Measurements from ENCODE around the gene DERL3.

Gene DERL3

DNA sequence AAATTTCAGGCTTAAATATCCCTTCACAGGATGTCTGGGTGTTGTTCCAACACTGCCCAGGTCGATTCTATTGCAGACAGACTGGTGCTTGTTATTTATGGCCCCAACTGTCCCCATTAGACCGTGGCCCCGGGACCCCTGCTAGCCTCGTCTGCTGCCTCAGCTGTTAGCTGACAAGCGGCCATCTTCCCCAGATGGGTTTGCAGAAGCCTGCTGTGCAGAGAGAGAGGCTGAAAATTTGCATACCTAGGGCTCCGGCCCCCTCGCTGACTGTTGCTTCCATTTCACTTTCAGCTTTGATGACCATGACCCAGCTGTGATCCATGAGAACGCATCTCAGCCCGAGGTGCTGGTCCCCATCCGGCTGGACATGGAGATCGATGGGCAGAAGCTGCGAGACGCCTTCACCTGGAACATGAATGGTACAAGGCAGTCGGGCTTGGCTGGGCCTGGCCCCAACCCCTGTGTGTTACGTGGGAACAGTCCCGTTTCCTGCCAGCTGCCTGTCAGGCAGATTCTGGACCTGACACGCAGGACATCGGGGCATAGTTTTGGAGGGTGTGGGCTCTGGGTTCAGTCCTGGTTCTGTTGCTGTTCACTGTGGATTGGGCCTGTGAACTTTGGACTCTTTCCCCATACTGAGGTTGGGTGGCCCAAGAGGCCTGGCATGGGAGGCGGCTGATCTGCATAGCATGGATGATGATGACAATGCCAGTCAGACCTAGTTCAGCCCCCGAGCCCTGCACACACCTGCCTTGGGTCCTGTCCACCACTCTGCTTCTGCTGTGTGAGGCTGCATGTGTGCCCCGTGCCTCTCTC is 35.6 kb downstream of the DERL3 start:
- Histone ChIP-seq H3K36me3 (peaks cover 79% of the 10 kb centered on the region), H3K27me3 (no peaks in the 10 kb centered on the region), H3K4me3 (ENCODE audit: low read depth, low read length) (no peak overlapping the region), H3K4me1 (no peaks in the 10 kb centered on the region), H3K9me3 (no peaks in the 10 kb centered on the region)
- DNase-seq: no peak
- TF ChIP-seq CTCF (IDR thresholded peaks at IDR 0.05; ENCODE audit: low read depth, low read length): no peak

DNA sequence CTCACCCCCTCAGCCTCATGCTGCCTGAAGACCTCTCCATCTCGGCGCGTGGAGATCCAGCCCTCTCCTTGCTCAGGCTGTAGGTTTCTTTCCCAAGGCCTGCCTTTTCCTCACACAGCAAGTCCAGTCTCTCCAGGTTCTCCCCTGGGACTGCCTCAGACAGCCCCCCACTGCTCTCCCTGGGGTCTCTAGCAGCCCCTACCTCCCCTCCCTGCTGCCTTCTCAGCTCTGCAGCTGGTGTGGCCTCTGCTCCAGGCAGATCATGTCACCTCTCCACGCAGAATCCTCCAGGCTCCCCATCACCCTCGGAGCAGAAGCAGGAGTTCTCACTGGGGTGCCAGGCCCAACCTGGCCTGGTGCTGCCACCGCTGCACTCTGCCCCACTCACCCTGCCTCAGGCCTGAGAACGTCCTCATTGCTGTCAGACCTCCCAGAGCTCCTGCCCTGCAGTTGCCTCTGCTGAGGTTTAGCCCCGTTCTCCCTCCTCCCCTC is 36.9 kb downstream of the DERL3 start:
- Histone ChIP-seq H3K4me1 (no peaks in the 10 kb centered on the region), H3K4me3 (ENCODE audit: low read depth, low read length) (no peak overlapping the region), H3K9me3 (no peaks in the 10 kb centered on the region), H3K27me3 (no peaks in the 10 kb centered on the region), H3K36me3 (peaks cover 80% of the 10 kb centered on the region)
- no peak for TF ChIP-seq CTCF (IDR thresholded peaks at IDR 0.05; ENCODE audit: low read depth, low read length)
- DNase-seq: no peak

- H3K36me3 ChIP-seq: peaks cover 78% of the 10 kb centered on the region
- DNase-seq: no peak
- no peaks in the 10 kb centered on the region for H3K4me1 ChIP-seq
- no peak overlapping the region for H3K4me3 ChIP-seq (ENCODE audit: low read depth, low read length)
- H3K27me3 ChIP-seq: no peaks in the 10 kb centered on the region
- no peaks in the 10 kb centered on the region for H3K9me3 ChIP-seq
- TF ChIP-seq CTCF (IDR thresholded peaks at IDR 0.05; ENCODE audit: low read depth, low read length): no peak
Observed at GRCh38 chr22:23801238-23801821, 37.5 kb downstream of the DERL3 start.

DNA sequence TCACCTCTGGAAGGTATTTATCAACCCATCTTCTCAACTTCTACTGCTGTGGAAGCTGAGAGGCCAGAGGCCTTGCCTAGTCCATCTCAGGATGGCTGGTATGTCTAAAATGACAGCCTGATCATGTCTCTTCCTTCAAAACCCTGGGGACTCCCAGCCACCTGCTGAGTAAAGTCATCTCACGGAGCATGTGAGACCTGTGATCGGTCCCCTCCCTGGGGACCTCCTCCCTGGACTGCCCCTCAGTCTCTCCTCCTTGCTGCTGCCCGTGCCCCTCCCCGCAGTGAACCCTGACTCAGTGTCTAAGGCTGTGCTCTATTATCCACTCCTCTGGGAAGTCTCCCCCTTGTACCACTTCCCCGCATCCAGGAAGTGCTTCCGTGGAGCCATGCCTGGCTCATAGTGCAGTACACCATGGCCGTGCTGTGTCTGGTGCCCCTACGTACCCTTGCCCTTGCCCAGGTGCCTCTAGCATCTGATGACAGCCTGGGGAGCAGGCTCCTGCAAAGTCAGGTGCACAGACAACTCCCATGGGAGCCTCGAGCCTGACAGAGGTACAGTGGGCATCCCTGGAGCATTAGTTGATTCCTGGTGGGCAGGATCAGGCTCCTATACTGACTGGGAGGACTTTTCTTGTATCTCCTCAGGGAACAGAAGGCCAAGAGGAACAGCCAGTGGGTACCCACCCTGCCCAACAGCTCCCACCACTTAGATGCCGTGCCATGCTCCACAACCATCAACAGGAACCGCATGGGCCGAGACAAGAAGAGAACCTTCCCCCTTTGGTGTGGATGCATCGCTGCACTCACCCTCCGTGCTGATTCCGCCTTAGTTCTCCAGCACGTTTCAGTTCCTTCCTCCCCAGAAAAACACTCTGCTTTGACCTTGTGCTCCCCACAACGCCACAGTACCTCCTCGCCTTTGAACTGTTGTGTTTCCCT is 38.2 kb downstream of the DERL3 start:
- Histone ChIP-seq H3K9me3 (no peaks in the 10 kb centered on the region), H3K27me3 (no peaks in the 10 kb centered on the region), H3K36me3 (peaks cover 77% of the 10 kb centered on the region), H3K4me1 (no peaks in the 10 kb centered on the region), H3K4me3 (ENCODE audit: low read depth, low read length) (no peak overlapping the region)
- TF ChIP-seq CTCF (IDR thresholded peaks at IDR 0.05; ENCODE audit: low read depth, low read length): no peak
- DNase-seq: no peak

DNA sequence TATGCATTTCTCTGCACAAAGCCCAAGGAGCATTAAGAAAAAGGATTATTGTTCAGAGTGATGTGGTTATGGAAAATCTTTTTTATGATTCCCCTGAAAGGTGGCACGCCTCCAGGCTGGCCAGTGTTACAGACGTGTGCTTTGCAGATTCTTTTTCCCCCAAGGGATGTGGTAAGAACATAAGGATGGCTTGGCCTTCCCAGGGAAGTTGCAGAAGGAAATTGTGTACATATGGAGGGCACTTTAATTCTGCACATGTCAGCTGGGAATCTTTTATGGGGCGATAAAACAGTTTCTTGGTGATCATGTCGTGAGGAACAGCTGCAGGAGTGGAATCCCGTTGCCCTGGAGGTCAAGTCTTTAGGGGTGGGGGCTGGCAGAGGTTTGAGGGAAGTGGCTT is 42.3 kb downstream of the DERL3 start:
- TF ChIP-seq CTCF (IDR thresholded peaks at IDR 0.05; ENCODE audit: low read depth, low read length): no peak
- Histone ChIP-seq H3K27me3 (no peaks in the 10 kb centered on the region), H3K9me3 (no peaks in the 10 kb centered on the region), H3K4me3 (ENCODE audit: low read depth, low read length) (no peak overlapping the region), H3K36me3 (peaks cover 65% of the 10 kb centered on the region), H3K4me1 (no peaks in the 10 kb centered on the region)
- no peak for DNase-seq
